Stimulated activated CD8-positive, alpha-beta memory T cell treated with anti-CD3 and anti-CD28 coated beads, Interleukin-12 subunit alpha, Interleukin-12 subunit beta, amount 100 ng/mL, for 4 hours (primary cell): Measurements from ENCODE around the gene DLEC1.
"Not testable (repeated sequence)": the region's sequence is repeated elsewhere in the genome, so short reads cannot be mapped to it uniquely, and the experiment has no call there.

Experiments used
- DNase-seq: peaks from one replicate; pipeline ENCODE4 v3.0.0-alpha.2; 2020; ENCODE audit warnings: low read depth

The DLEC1 gene

DNA sequence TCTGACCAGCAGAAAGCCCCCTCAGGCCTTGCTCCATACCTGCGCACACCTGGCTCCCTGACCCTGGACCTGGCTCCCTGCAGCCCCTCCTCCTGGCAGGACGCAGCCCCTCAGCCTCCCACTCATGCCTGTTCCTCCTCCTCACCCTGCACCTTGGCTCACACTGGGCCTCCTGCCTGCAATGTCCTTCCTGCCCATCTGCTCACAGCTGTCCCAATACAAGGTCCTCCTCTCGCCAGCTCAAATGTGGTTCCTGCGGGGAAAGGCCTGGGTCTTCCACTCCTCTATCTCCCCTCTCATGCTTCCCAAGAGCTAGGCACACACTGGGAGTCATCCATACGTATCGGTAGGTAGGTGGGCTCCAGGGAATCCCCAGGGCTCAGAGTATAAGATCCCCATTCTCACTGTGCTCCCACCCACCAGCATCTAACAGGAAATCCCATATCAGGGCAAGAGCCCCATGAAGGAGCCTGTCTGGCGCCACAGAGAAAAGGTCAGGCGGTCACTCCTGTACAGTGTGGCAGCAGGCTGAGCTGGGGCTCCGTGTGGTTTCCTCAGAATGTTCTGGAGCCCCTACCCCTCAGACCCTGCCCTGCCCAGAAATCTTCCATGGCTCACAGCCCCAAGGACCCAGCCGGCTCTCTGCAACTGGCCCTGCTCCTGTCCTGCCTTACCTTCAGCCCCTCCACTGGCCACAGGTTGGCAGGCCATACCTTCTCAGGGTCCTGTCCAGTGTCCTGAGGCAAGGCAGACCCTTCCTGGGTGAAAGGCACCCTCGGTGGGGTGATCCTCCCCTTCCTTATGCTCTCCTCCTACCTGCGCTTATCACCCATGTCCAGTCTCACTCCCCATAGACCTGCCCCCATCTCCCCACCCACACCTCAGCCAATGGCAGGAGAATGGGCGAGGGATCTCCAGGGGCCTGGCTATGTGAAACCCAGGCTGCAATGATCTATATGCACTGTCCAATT is 20.4 kb upstream of the DLEC1 start:
- DNase-seq = no peak

DNA sequence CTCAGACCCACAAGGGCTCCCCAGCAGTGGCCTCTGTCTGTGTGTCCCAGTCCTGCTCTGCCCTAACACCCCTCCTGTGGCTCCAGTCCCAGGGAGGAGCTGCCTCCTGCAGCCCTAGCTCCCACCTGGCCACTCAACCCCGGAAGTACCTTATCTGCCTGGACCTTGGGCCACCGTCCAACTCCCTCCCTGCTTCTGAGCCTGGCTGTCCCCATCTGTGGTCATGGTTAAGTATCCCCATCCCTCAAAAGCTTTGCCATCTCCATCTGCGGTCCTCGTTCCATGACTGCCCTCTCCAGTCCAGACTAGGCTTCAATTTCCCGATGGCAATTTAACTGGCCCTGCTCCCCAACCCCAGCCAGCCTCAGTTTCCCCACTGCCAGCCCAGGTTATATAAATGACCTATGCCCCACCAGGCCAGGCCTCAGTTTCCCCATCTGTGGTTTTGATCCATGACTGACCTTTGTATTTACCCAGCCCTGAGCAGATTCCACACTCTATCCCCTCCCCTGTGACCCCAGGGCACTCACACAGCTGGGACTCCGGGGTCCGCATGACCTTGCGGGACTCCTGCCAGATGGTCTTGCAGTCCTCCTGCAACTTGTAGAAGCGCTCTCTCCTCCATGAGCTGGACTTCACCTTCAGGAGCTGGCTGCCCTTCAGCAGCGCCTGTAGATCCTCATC is 19.2 kb upstream of the DLEC1 start:
- DNase-seq = no peak

DNA sequence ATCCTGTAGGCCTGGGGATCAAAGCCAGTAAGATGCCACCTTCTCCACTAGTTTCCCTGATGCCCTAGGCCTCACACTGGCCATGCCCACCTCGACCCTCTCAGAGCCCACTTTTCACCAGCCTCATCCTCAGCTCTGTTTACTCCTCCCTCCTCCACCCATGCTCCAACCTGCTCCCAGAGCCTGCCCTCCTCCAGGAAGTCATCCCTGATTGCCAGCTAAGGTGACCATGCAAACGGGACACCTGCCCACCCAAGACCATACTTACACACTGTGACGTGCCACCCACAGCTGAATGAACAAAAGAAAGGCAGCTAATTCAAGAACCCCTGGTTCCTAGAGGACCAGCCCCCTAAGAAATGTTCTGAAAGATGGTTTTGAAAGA is 18.7 kb upstream of the DLEC1 start:
- no peak for DNase-seq

DNA sequence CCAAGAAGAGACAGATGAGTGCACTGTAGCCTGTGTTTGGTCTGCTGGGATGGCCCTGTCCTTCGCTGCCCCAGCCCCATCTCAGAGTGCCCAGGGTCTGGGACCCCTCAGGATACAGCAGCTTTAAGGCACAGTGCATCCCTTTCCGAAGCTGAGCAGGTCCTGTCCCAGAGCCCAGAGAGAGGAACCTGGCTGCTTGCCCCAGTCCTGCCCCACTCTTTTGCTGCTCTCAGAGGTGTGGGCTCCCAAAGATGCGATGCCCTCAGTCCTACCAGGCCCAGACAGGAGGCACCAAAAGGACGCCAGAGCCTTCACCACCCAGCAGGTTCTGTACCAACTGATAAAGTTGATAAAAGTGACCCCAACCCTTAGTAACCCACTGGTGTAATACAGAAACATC is 17.8 kb upstream of the DLEC1 start:
- DNase-seq = no peak

DNA sequence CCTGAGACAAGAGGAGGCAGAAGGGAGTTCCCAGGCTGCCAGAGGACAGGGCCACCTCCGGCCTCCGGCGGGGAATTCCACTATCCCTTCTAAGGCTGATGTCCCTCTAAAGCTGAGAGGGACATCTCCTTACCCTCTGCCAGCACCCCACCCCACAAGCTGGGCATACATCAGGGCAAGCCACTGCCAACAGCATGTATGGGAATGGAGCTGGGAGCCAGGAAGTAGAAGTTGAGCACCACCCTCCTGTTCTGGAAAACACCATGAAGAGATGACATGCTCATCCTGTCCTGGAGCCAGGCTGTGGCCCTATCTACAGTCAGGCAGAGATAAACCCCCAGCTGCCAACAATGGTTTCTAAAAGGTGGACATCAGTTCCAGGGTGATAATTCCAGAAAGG is 16.7 kb upstream of the DLEC1 start:
- no peak for DNase-seq

DNA sequence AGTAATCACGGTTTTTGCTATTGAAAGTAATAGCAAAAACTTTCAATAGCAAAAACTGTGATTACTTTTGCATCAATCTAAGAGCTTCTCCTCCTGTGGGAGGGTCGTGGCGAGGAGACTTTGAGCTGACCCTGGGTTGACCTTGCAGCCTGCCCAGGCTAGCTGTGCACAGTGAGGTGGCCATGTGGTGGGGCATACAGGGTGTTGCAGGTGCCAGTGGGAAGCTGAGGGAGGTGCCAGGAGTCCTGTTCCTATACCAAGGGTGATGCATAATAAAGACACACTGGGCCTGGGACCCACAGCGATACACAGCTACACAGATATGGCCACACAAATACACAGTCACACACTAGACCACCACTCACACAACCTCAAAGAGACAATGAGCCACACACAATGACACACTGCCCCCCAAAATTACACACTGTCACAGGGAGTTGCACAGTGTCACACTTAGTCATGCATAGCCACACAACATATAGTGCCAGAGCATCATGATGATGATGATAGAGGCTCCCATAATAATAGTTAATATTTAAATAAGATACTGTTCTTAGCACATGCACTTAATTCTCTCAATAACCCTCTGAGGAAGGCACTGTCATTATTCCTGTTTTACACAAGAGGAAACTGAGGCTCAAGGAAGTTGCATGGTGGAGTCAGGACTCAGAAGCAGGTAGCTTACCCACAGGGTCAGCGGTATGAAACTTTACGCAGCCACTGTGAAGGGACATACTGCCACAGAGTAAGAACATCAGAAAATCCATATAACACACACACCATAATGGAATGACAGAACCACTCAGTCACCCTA is 15.9 kb upstream of the DLEC1 start:
- DNase-seq = no peak

DNA sequence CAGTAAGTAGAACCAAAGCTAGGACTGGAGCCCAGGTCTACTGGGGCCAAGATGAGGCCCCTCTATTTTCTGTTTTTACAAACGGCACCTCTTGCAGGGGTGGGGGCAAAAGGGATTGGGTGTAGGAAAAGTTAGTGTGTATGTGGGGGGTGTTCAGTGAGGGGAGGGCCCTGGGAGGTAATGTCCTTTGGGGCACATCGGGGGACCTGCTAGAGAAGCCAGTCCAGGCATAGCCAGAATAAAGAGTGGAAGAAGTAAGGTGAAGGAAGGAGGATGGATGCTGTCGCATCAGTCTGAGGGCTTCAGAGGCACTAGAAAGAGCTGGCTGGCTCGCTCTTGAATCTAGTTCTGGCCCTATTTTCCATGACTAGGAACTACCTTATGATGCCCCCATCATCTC is 12.2 kb upstream of the DLEC1 start:
- DNase-seq = no peak

DNA sequence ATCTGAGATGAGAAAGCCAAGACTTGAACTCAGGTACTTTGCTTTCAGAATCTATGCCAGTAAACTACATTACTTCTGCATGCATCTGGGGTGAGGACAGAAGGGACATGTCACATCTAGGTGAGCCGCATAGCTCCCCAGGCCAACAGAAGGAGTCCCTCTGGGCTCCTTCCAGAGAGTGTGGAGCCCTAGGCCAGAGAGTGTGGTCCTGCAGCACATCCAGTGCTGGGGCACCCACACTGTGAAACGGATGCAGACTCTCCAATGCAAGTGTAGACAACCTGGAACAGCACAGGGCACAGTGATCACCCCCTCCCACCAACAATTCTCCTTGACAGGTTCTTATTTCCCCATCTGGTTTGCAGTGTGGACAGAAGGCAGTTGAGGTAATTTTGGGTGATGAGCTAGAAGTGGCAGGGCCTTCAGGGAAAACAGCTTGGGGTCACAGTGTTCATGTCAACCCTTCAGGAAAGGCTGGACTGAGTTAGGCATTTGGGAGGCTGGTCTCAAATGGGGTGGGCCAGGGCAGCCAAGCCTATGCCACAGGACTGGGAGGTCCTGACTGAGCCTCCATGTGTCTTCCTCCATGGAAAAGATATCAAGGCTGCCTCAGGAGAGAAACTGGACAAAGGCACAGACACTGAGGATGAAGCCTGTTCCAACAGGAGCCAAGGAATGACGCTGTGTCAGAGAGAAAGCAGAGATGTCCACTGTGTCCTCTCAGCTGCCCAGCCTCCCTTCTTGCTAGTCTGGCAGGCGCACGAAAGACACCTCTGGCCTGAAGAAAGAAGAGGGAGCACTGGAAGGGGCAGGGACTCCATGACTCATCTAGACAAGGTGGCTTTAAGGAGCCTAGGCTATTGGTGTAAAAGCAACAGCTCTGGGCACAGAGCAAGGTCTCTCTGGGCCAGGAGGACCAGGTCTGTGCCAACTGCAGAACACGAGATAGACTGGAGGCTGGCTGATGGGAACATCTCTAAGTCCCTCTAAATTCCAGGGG is 11.2 kb upstream of the DLEC1 start:
- DNase-seq = no peak

DNA sequence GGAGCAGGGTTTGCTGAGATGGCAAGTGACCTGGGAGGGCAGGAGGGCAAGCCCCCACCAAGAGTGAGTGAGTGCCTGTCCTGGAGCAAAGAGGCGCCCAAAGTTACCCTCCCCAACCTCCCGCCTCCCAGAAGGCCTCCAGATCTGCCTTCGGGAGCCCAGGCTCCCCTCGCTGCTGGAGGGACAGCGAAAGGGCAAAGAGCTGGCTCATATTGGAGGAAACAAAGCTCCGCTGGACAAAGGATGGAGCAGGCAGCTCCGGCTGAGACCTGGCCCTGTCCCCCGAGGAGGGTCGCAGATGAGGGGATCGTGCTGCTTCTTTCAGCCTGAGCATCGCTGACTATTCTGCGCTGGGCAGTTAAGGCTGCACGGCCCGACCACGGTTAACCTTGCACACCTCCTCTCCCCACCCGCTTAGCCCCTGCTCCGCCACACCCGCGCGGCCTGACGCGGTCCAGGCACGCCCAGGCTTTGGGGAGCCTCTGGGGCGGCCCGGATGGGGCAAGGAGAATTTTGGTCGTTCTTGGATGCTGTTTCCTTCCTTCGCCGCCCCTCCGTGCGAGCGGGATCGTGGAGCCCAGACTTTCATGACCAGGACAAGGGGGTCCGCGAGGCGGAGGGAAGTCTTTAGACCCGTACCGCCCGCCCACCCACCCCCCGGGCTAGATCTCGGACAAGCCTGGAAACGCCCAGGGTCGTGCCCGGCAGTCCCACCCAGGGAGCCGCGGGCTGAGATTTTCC is 10.2 kb upstream of the DLEC1 start:
- DNase-seq = no peak

DNA sequence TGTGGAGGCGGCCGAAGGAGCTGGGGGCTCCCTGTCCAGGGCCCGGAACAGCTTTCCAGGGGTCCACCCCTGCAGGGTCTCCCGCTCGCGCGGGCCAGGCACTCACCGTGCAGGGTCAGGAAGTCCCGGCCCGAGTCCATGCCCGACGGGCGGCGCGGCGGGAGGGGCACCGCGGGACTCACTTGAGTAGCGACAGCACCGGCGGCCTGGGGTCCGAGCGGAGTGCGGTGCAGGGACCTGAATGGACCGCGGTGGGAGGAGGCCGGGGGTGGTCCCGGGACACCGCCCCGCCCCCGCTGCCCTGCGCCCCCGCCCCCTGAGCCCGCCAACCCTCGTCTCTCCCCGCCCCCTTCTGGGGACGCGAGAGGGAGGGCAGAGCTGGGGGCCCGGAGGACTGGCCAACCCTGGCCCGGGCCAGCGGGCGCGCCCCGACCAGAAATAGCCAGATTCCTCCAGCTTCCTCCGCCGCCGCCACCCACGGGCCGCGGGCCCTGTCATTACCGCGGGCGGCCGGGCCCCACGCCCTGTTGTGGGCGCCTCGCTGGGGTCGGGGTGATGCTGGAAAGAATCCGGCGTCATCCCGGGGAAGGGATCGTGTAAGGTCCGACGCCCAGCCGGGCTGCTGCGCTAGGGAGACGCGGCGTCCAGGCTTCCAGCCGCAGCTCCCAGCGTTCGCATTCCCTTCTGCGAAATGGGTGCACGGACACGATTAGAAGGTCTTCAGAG is 9.4 kb upstream of the DLEC1 start, which contains the start of gene PLCD1:
Gene PLCD1, minus strand, starts transcription at position 243 of the 726 bp plus-strand sequence. Its CDS starts 103 bp downstream, at position 140.
- no peak for DNase-seq

DNA sequence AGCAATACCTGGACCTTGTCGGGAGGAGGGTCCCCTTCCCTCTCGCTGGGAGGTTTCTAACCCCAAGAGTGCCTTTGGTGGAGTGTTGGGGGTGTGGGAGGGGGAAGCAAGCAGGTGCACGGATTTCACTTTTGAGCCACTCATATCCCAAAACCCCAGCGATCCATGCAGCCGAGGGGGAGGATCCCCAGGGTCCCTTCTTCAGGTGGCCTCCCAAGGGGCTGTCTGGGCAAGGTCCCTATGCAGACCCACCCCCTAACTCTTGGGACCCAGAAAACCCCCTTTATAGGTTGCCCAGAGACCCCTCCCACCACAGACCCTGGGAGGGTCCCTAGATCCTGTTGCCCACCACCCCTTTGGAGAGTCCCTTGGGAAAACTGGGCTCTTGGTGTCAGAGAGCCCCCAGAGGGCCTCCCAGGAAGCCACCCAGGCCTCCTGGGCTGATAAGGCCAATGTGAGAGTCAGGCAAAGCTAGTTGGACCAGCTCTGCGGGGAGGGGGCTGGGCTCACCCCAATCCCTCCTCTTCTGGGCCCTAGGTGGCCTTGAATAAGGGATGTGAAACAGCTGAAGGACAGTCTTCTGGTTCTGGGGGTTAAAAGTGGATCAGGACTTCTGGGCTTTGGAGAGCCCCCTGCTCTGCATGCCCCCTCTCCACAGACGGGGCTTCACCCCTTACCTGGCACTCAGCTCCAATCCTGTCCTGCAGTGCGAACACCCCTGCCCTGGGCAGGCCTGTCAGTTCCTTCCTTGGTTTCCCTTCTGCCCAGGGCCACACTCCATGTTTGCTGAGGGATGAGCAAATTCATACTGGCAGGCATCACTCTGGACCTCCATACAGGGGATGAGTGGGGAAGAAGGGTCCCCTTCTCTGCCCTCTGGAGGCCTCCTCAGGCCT is 8.6 kb upstream of the DLEC1 start:
- no peak for DNase-seq

DNA sequence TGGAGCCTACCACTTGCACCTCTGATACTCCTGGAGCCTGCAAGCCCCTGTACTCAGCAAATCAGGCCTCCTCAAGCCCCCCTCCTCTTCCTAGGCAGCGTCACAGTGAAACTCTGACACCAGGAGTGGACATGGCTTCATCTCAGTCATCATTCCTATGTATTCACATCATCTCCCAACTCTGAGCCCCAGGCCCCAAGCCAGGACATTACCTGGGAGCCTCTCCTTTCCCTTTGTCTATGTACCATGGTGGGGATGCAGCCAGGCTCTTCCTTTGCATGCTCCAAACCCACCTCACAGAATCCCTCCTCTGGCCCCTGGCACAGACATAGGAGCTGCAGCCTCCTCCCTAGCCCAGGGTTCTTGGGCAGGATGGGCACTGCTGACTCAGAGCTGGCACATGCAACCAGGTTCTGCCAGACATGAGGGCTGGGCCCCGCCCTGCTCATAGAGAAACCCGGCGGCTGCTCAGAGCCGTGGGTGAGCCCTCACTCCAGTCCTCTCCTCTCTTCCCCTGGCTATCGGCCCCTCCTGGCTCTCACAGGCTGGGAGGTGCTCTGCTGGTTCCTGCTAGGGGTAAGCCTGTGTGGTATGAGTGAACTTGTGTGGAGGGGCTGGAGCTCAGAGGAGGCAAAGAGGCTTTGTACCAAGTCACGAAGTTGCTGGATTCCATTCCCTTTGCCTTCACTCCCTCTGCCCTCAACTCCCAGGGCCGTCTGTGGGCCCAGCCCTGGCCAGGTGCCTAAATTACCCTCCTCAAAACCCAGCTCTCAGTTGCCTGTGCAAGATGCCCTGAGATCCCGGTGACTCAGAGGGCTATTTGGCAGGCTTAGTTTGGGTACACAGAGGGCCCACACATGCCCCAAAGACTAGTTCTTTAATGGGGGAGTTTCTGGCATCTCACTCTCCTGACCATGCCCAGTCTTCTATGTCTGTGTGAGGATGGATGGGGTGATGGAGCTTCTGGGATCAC is 7.7 kb upstream of the DLEC1 start:
- DNase-seq = no peak

DNA sequence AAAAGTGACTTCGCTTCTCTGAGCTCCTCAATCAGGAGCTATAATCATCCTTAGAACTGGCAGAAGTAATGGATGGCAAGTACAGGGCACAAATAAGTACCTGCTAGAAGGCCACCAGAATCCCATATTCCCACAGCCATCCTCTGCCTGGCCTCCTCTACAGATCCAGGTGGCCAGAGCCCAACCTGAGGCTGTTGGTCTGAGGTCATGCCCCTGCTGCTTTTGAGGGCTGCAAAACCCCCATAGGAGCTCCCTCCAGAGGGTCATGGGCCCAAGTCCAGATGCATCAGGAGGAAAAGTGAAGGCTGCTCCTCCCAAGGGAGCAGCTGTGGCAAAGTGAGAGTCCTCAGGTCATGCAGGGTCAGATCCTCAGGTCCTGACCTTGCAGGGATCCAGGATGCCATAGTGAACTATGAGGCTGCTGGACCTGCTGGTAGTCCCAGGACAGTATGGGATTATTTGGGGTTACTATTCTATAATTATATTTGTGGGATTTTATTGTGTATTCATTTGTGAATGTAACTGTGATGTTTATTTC is 6.6 kb upstream of the DLEC1 start:
- DNase-seq = no peak

DNA sequence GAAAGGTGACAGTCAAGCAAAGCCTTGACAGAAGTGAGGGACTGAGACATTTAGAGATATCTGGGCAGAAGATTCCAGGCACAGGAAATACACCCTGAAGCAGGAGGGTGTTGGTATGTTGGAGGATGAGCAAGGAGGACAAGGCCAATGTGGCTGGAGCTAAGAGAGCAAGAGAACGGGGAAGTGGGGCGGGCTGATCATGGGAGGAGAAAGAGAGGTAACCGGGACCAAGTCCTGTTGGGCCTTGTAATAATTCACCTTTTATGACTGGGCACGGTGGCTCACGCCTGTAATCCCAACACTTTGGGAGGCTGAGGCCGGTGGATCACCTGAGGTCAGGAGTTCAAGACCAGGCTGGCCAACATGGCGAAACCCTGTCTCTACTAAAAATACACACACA is 5.4 kb upstream of the DLEC1 start:
- DNase-seq = not testable (repeated sequence)

DNA sequence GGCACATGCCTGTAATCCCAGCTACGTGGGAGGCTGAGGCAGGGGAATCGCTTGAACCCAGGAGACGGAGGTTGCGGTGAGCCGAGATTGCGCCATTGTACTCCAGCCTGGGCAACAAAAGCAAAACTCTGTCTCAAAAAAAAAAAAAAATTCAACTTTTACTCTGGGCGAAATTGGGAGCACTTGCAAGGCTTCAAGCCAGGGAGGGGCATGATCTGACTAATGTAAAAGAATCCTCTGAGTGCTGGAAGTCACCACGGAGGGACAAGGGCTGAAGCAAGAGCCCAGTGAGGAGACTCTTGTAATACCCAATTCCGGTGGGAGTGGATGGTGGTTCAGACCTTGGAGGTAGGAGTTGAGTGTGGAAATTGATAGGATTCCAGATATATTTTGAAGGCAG is 4.7 kb upstream of the DLEC1 start:
- not testable (repeated sequence) for DNase-seq

DNA sequence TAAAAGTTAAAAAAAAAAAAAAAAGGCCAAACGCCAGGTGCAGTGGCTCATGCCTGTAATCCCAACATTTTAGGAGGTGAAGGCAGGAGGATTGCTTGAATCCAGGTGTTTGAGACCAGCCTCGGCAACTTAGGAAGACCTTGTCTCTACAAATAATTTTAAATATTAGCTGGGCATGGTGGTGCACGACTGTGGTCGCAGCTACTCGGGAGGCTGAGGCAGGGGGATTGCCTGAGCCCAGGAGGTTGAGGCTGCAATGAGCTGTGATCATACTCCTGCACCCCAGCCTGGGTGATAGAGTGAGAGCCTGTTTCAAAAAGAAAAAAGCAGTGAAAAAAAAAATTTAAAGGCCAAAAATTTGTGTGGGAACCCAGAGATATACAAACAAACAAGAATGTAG is 2.7 kb upstream of the DLEC1 start:
- no peak for DNase-seq

DNA sequence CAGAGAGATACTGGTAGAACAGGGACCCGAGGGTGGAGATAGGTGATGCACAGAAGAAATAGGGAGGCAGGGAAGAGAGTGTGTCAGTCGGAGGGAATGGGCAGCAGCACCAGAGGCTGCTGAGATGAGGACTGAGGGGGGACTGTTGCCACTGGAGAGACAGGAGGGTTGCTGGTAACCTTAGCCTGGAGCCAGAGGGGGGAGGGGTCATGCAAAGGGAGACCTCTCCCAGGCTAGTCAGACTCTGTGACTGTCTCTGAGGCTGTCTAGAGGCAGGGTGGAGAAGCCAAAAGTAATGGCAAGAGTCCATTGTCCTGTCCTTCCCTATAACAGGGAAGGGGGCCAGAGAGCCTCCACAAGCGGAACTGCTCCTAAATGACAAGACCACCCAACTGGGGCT is 2.1 kb upstream of the DLEC1 start:
- DNase-seq = no peak
